K562 (cell line): ENCODE measurements around the gene GRWD1. TPM values are rescaled to one million over a fixed set of nuclear protein-coding genes. Genes with fewer than 3 reads are reported as not detected.

Experiments
- ATAC-seq: fragments of 200-7000 bp; cut with Tn5 transposase; 3 replicates; pipeline ENCODE4 v1.9.1; 2020; ENCODE audit warnings: moderate library complexity
- BruUV-seq: library from RNA; stranded (reverse); fragments of 400-500 nt; replicated peaks from 2 replicates; lab custom pipeline; 2021; lab: Mats Ljungman, UMichigan
- CTCF ChIA-PET: fragments of 300-600 bp; formaldehyde crosslinking; extraction: SDS; loops from one replicate; lab custom pipeline; 2021; ENCODE audit warnings: low intra/inter-chr PET ratio; lab: Yijun Ruan, JAX
- POLR2A ChIA-PET: fragments of 300-600, 350-650 bp; sonication (Branson Sonifier 250); formaldehyde crosslinking; extraction: SDS; loops from one replicate; lab custom pipeline; 2021; ENCODE audit warnings: antibody characterized with exemption, inconsistent platforms; lab: Yijun Ruan, JAX
- DNase-seq, 4 experiments: peaks; one replicate each; pipeline versions ENCODE4 v3.0.0 to v3.0.0-alpha.2; 2011 to 2018; ENCODE audit warnings: low spot score in 3 of 4, mixed read lengths in 3 of 4; ENCODE audit errors: extremely low read depth in 1 of 4
- FAIRE-seq: peaks from 2 replicates; lab custom pipeline; 2011; peaks lifted over from hg19 to GRCh38; lab: Jason Lieb, UNC
- H2AFZ ChIP-seq: 2 replicates; pipeline ENCODE4 v1.6.0; 2011; ENCODE audit warnings: low read depth, low read length, control low read depth, inconsistent platforms
- H3K27ac ChIP-seq: fragments of 200-600 bp; 3 replicates; pipeline ENCODE4 v1.8.0; 2011; ENCODE audit warnings: low read depth, mild to moderate bottlenecking, control low read depth, inconsistent platforms, low read length, moderate library complexity, mixed read lengths; ENCODE audit errors: extremely low read depth
- H3K27me3 ChIP-seq, 2 experiments: fragments of 300-600 bp in 1 of 2; 2 replicates in 1 of 2; 3 replicates in 1 of 2; pipeline versions ENCODE4 v1.6.0 to v1.8.0; 2011; ENCODE audit warnings: inconsistent platforms in 2 of 2, low read length in 2 of 2, mild to moderate bottlenecking in 1 of 2, mixed read lengths in 1 of 2, moderate library complexity in 1 of 2; ENCODE audit not compliant: control insufficient read depth in 2 of 2, insufficient read depth in 2 of 2
- H3K36me3 ChIP-seq: fragments of 300-600 bp; 3 replicates; pipeline ENCODE4 v1.8.0; 2011; ENCODE audit warnings: mild to moderate bottlenecking, low read length, inconsistent platforms; ENCODE audit not compliant: control insufficient read depth, insufficient read depth
- H3K4me1 ChIP-seq, 2 experiments: fragments of 200-600 bp in 1 of 2; replicated peaks in 1 of 2; 2 replicates in 1 of 2; 3 replicates in 1 of 2; pipeline versions ENCODE4 v1.5.1 to v1.8.0; 2011; ENCODE audit warnings: inconsistent platforms in 2 of 2, low read length in 2 of 2, mild to moderate bottlenecking in 1 of 2, mixed read lengths in 1 of 2, moderate library complexity in 1 of 2; ENCODE audit not compliant: control insufficient read depth in 2 of 2, insufficient read depth in 2 of 2
- H3K4me2 ChIP-seq: 2 replicates; pipeline ENCODE4 v1.6.1; 2011; ENCODE audit warnings: low read length, control low read depth, inconsistent platforms, mixed read lengths; ENCODE audit not compliant: insufficient read depth
- H3K4me3 ChIP-seq: fragments of 200-600 bp; sonication (generic), shearing (Covaris generic); 2 replicates; pipeline ENCODE4 v1.5.1; 2016; ENCODE audit warnings: control low read depth, inconsistent platforms
- H3K79me2 ChIP-seq: fragments of 200-600 bp; 3 replicates; pipeline ENCODE4 v1.8.0; 2011; ENCODE audit warnings: low read length, inconsistent platforms; ENCODE audit not compliant: control insufficient read depth, insufficient read depth
- H3K9ac ChIP-seq, 2 experiments: 2 replicates each; pipeline versions ENCODE4 v1.6.0 to v1.6.1; 2011; ENCODE audit warnings: low read depth in 2 of 2, low read length in 2 of 2, control low read depth in 1 of 2, inconsistent platforms in 1 of 2, mild to moderate bottlenecking in 1 of 2, mixed read lengths in 1 of 2; ENCODE audit not compliant: insufficient read depth in 1 of 2
- H3K9me1 ChIP-seq: one replicate; pipeline ENCODE4 v1.6.0; 2011; ENCODE audit warnings: inconsistent platforms, mild to moderate bottlenecking, low read length, moderate library complexity; ENCODE audit not compliant: control insufficient read depth, insufficient read depth
- H3K9me3 ChIP-seq: replicated peaks from 2 replicates; pipeline ENCODE4 v1.5.1; 2011; ENCODE audit warnings: low read depth, low read length, inconsistent platforms; ENCODE audit not compliant: control insufficient read depth, insufficient read depth
- H4K20me1 ChIP-seq: replicated peaks from 2 replicates; pipeline ENCODE4 v1.6.1; 2011; ENCODE audit warnings: low read length, inconsistent platforms, mixed read lengths; ENCODE audit not compliant: control insufficient read depth, insufficient read depth
- EP400 ChIP-seq: fragments of 450-650 bp; IDR thresholded peaks from 2 replicates; pipeline ENCODE4 v1.6.1; 2017; ENCODE audit warnings: antibody characterized with exemption, mild to moderate bottlenecking, moderate library complexity
- FOXP1 ChIP-seq: sonication (generic); formaldehyde crosslinking; IDR thresholded peaks from 2 replicates; pipeline ENCODE4 v1.8.0; 2022; ENCODE audit warnings: mild to moderate bottlenecking, missing genetic modification reagents
- ZBTB33 ChIP-seq: sonication (generic); formaldehyde crosslinking; IDR thresholded peaks from 2 replicates; pipeline ENCODE4 v1.8.1; 2023; ENCODE audit warnings: mild to moderate bottlenecking, missing genetic modification reagents
- WGBS: fragments of 100-300 bp; shearing (Covaris generic); methylation state at CpG from one replicate; pipeline ENCODE4 v1.1.6; 2016; ENCODE audit warnings: low coverage, mixed read lengths; ENCODE audit not compliant: insufficient coverage; ENCODE audit errors: missing lambda C conversion rate; 5-methylcytosine and 5-hydroxymethylcytosine counted together
- in situ Hi-C: fragments of 300-500 bp; cut with MboI; formaldehyde crosslinking; loops from 4 replicates; pipeline ENCODE4 v1.15.0; 2018; ENCODE audit warnings: inconsistent platforms, mixed read lengths
- intact Hi-C: fragments of 100-400 bp; cut with micrococcal nuclease; formaldehyde crosslinking; loops from 2 replicates; pipeline ENCODE4 v1.14.2; 2022
- polyA plus RNA-seq, 8 experiments: library from polyadenylated mRNA; depleted of rRNA in 4 of 8; stranded (reverse) in 5 of 8; unstranded in 3 of 8; fragments of >200 nt; fragmentation: Nextera tagmentation in 2 of 8; fragmentation: Illumina TruSeq in 1 of 8; extraction: Ambion mirVana in 2 of 8; extraction: Trizol in 1 of 8; gene quantifications; 2 replicates each; pipeline versions ENCODE4 v1.2.1 to v1.2.3, GENCODE V29; 2011 to 2014; ENCODE audit warnings: inconsistent platforms in 1 of 8, missing spikeins in 1 of 8
- total RNA-seq, 7 experiments: library from RNA; depleted of rRNA in 6 of 7; stranded (reverse); fragments of >200 nt in 6 of 7; fragmentation: Illumina TruSeq in 2 of 7; extraction: Trizol in 2 of 7; gene quantifications; 2 replicates each; pipeline versions ENCODE4 v1.2.1 to v1.2.3, GENCODE V29; 2011 to 2021; ENCODE audit warnings: low replicate concordance in 1 of 7

GRWD1 gene
- total and polyA plus RNA-seq, 9 of the 15 experiments (the other 6 are each of a cell fraction or from before 2014, with no cell fraction given) = 1.5 to 87.2 (median 24.5) TPM

GRCh38 chr19:48442116-48443035 lies 3.4 kb upstream of the GRWD1 start:
- peaks cover 36% of the 10 kb centered on the region; the same call in 2 of the 3 replicates for H3K36me3 ChIP-seq
- H3K4me1 ChIP-seq = peaks cover 12 to 14% of the 10 kb centered on the region in 2 experiments
- in situ Hi-C loops = no loop called here
- intact Hi-C loops = no loop called here
- BruUV-seq = no TSS peak
- no peaks in the 10 kb centered on the region for H4K20me1 ChIP-seq
- ATAC-seq (no peak), FAIRE-seq (no peak), DNase-seq (peak in 1 of 4 experiments; percentile 20)
- no peak overlapping the region for H3K9ac ChIP-seq
- WGBS = 94% methylated on average over 13 of the region's 94 CpGs
- no peak overlapping the region for H3K4me2 ChIP-seq
- peaks cover 16% of the 10 kb centered on the region for H3K79me2 ChIP-seq
- H3K4me3 ChIP-seq = no peak overlapping the region
- H2AFZ ChIP-seq = no peak overlapping the region
- TF ChIP-seq ZBTB33 (CRISPR knock-in tag) (peak; percentile 25; the same call in 1 of the 2 replicates), EP400 (no peak), FOXP1 (CRISPR knock-in tag) (no peak)
- H3K27me3 ChIP-seq = no peaks in the 10 kb centered on the region
- CTCF ChIA-PET = no interaction called here
- H3K9me1 ChIP-seq = no peaks in the 10 kb centered on the region
- POLR2A ChIA-PET = no interaction called here
- no peaks in the 10 kb centered on the region for H3K9me3 ChIP-seq
- no peak overlapping the region for H3K27ac ChIP-seq
